HG02759 (cell line): ENCODE measurements around the gene ACOD1.
A peak's percentile ranks its signal among the peaks of the same experiment; 100 is the strongest.
"Not testable (repeated sequence)": the region's sequence is repeated elsewhere in the genome, so short reads cannot be mapped to it uniquely, and the experiment has no call there.

Experiments
- ATAC-seq: cut with Tn5 transposase; IDR thresholded peaks from one replicate; pipeline ENCODE4 v1.9.1; 2021; ENCODE audit warnings: mild to moderate bottlenecking, moderate library complexity; ENCODE audit not compliant: unreplicated experiment

ACOD1 gene

DNA sequence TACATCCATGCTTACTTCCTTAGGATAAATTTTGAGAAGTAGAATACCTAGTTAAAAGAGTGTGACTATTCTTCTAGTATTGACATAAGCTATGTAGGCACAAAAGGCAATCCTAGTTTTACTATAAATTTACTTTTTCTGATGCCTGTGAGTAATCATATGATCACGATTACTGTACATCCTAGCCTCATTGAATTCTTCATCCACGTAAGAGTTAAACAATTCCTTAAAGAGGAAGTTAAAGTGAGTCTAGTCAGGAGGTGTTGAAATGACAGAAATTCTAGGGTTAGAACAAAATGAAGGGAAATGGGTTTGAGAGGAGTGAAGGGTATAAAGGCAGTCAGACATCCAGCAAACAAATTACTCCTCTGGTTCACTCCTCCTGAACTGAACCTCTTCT is at the start of gene ACOD1:
Gene ACOD1, plus strand, starts transcription at position 363 of the 400 bp plus-strand sequence. CDS start 48 bp downstream, outside the sequence.
- ATAC-seq: no peak

DNA sequence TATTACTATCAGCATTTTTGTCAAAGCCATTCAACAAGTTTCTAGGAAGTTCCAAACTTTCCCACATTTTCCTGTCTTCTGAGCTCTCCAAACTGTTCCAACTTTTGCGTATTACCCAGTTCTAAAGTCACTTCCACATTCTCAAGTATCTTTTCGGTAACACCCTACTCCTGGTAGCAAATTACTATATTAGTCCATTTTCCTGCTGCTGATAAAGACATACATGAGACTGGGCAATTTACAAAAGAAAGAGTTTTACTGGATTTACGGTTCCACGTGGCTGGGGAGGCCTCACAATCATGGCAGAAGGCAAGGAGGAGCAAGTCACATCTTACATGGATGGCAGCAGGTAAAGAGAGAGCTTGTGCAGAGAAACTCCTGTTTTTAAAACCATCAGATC is 49.2 kb upstream of the ACOD1 start:
- not testable (repeated sequence) for ATAC-seq

DNA sequence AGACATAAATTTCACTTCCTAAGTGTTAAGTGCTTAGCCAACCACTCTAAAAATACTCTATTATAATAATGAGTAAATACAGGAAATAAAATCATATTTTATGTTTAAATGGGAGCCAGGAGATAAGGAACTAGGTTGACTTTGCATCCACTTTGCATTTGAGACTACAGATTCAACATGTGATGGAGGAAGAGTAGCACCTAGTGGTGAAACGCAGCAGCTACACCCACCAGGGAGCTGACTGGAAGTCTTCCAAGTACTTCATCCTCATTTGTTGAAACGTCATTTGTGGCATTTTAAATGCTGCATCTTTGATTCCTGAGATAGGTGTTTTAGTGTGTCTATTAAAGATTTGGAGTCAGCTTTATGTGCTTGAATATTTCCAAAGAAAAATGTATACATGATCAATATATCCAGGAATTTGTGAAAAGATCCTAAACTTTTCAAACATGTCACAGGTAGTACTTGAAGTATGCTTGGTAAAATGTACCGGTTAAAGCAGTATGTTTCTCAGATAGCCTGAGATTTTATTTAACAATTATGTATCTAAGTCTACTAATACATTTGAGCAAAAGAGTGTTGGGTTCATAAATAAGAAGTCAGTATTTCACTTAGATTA is 44.7 kb upstream of the ACOD1 start:
- ATAC-seq: peak; percentile 98

DNA sequence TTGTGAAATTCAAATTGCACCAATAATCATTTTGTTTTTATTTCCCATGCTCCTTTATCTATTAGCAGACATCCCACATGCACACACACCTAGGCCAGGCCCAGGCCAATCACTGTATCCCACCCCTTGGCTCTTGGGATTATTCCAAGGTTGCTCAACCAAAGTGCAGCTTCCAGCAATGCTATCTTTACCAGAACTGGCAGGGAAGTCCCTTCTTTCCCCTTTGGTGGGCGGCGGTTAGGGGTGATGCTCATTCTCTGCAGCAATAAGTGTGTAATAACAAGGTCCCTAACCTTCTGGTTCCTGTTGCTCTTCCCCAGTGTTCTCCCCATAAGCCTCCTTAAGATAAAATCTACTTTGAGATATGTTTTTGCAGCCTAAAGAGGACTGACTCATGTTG is 43.8 kb upstream of the ACOD1 start:
- no peak for ATAC-seq

DNA sequence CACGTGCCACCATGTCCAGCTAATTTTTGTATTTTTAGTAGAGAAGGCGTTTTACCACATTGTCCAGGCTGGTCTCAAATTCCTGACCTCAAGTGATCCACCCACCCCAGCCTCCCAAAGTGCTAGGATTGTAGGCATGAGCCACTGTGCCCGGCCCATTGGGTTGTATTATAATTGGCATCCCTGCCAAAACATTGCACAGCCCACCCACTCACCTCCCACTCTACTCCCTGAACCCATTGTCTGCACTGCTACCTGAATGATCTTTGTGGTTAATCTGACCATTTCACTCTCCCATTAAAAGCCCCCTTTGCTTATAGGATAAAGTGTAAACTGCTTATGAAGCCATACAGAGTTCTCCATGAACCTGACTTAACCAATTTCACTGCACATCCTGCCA is 35.8 kb upstream of the ACOD1 start:
- ATAC-seq: no peak

DNA sequence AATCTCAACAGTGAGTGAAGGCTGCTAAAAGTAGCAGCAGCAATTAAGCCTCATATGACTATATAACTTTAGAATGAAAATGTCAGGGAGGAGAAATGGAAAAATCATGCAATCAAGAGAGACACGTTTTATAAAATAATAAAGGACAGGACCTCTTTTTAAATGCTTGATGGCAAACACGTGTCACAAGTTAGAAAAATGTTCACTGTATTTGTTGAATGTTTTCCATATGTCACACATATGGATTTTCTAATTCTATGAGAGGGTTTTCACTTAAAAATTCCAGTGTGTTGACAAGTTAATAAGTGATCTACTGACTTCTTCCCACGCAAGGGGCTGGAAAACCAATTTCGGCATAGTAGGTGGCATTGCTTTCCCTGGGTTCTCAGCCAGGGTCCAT is 34.4 kb upstream of the ACOD1 start:
- ATAC-seq: no peak

DNA sequence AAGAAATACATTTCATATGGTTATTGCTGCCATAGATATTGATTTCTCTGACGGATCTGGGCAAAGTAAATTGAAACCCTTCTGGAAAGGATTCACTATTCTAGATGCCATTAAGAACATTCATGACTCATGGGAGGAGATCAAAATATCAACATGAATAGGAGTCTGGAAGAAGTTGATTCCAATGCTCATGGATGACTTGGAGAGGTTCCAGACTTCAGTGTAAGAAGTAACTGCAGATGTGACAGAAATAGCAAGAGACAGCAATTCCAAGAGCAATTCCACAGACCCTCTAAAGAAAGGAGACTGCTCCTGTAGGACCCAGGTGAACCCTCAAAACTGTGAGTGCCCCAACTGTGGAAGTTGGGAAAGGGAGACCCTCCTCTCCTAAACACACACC is 31.2 kb upstream of the ACOD1 start:
- no peak for ATAC-seq

DNA sequence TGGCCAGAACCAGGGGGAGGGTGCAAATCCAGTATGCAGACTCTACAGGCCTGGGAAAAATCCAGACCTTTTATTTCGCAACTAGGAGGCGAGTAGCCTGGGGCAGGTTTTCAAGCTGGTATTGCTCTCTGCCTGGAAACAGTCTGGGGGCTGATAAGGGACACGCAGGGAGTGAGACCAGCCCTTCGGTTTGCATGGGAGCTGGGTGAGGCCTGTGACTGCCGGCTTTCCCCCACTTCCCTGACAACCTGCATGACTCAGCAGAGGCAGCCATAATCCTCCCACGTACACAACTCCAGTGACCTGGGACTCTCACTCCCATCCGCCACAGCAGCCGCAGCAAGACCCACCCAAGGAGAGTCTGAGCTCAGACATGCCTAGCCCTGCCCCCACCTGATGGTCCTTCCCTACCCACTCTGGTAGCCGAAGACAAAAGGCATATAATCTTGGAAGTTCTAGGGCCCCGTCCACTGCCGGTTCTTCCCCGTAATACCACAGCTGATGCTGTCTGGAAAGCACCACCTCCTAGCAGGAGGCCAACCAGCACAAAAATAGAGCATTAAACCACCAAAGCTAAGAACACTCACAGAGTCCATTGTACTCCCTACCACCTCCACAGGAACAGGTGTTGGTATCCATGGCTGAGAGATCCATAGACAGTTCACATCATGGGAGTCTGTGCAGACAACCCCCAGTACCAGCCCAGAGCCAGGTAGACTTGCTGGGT is 30.4 kb upstream of the ACOD1 start:
- ATAC-seq: not testable (repeated sequence)

DNA sequence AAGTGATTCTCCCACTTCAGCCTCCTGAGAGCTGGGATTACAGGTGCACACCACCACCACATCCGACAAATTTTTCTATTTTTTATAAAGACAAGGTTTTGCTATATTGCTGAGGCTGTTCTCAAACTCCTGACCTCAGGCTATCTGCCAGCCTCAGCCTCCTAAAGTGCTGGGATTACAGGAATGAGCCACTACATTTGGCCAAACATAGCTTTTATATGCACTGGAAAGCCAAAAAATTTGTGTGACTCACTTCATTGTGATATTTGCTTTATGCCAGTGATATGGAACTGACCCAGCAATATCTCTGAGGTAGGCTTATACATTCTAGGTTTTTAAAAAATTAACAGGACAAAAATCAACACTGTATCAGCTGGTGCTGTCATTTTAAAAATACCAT is 26.8 kb upstream of the ACOD1 start:
- ATAC-seq: no peak

DNA sequence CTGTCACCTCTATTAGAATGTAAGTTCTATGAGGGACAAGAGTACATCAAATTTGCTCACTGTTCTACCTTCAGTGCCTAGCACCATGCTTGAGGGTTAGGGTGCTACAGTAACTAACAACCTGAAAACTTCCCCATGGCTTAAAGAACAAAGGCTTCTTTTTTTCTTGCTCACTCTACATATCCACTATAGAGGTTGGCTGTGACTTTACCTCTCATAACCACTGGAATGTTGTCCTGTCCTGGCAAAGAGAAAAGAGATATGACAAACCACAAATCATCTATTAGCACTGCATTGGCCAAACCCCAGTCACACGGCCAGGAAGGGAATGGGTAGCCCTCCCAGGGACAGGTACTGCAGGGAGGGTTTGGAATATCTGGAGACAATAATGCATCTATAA is 23.2 kb upstream of the ACOD1 start:
- no peak for ATAC-seq

DNA sequence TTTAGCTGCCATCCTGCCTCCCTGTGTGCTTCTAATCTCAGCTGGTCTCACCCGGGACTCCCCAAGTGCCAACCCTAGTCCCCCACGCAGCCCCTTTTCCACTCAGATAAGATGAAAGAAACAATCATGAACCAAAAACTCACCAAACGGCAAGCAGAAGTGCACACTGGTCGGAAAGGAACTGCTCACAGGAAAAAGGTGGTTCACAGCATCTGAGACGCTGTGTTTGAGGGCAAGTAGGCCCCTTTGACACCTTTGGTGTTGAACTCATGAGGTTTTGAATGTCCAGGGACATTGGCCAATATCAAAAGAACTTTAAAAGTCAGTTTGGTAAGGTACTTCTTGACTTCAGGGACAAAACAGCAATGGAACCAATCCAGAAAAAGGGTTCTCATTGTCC is 20.4 kb upstream of the ACOD1 start:
- no peak for ATAC-seq

DNA sequence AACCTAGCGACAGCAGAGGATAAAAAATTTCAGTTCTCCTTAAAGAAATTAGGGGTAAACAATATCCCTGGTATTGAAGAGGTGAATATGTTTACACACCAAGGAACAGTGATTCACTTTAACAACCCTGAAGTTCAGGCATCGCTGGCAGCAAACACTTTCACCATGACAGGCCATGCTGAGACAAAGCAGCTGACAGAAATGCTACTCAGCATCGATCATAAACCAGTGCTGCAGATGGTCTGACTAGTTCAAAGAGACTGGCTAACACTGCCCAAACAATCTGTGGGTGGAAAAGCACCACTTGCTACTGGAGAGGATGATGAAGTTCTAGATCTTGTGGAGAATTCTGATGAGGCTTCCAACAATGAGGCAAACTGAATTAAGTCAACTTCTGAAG is 19.9 kb upstream of the ACOD1 start:
- ATAC-seq: no peak

DNA sequence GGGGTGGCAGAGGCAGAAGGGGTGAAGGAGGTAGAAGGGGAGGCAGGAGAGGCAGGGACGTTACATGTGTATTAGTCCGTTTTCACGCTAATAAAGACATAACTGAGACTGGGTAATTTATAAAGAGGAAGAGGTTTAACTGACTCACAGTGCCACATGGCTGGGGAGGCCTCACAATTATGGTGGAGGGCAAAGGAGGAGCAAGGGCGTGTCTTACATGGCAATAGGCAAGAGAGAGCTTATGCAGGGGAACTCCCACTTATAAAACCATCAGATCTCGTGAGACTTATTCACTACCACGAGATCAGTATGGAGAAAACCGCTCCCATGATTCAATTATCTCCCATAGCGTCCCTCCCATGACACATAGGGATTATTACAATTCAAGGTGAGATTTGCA is 19.0 kb upstream of the ACOD1 start:
- peak; percentile 52 for ATAC-seq

DNA sequence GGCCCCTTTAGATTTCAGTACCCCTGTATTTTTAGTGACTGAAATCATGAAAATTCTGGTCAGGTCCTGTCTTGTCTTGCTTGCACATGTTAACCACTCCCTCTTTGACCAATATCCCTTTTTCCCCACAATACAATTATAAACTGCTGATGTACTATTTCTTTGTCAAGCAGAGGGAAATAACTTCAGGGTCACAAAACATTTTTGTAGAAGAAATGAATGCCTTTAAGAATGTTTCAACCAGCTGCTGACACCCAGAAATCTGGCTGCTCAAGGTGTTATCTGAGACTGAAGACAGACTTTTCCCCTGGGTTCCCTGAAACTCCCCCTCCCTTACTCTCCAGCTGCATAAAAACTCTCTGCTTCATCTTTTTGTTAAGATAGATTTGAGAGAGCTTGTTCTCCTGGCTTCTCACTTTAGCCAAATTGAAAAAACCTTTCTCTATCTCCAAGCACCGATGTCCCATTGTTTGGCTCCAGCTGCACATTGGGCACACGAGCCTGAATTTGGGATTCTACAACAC is 18.4 kb upstream of the ACOD1 start:
- no peak for ATAC-seq

DNA sequence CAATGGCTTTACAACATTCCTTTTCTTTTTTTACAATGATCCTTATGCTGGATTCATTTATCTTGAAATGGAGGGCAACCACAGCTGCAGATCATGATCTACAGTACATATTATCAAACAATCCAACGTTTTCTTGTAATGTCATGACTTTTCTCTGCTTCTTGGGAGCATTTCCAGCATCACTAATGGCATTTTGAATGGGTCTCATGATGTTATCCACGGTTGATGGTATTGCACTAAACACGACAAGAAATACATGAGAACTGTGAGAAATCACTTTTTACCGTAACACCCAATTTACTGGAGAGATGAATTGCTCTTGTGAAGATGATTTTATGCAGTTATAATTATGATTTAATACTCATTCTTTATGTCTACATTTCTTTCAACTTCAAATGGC is 16.2 kb upstream of the ACOD1 start:
- no peak for ATAC-seq

DNA sequence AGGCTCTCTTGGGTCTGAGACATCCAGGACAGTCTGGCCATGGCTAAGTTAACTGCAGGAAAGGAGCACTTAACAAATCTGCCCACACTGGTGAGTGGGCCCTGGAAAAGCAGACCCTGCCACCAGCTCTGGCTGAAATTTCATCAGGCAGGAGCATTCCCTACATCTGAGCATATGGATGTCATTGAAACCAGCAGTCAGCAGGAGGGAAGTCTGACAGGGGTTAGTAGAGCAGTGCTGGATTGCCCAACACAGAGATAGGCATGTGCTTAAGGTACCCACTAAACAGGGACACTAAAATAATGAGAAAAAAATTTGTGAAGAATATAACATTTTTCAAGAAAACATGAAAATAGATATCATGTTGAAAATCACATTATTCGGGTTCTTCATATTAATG is 13.6 kb upstream of the ACOD1 start:
- no peak for ATAC-seq

DNA sequence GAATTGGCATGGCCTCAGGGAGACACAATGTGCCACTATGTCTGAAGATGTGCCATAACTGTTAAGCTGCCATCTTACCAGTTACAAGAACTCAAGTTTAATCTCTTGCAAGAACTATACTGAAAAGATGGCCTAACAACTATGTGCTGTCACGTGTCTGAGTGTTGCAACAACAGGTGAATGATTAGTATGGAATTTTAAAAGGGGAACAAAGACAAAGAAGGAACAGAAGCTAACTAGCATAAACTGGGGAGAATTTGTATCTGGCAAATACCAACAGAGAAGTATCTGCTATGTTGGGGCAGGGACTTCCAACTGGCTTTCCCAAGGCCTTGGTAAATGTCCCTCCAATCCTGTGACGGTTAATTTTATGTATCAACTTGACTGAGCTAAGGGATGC is 11.5 kb upstream of the ACOD1 start:
- no peak for ATAC-seq

DNA sequence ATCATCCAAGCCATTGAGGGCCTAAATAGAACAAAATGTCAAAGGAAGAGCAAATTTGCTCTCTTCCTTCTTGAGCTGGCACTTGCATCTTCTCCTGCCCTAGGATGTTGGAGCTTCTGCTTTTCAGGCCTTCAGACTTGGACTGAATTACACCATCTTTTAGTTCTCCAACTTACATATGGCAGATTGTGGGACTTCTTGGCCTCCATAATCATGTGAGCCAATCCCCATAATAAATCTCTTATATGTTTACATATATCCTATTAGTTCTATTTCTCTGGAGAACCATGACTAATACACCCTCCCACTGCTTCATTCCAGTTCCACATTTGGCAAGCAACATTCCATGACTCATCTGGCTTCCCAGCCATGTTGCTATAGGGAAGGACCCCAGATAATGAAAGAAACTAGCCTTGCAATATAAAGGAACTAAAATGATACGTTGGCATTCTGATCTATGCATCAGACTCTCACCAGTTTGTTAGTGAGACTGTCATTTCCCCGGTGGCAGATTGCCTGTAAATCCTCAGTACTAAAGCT is 11.0 kb upstream of the ACOD1 start:
- no peak for ATAC-seq

DNA sequence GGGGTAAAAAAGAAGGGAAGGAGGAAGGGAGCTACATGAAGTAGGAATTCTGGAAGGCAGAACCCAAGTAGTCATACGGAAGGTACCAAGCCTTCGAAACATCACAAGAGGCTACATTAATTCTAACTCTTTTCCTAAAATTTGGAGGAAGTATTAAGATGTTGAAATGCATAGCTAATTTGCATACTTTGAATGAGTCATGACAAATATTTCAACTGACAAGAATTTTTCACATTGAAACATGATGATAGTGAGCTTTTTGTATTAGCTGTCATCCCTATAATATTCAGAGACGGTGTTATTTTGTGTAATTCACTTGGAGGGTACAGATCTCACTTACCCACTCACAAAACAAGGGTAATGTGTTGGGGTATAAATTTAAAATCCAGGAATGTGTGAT is 9.1 kb upstream of the ACOD1 start:
- ATAC-seq: no peak

DNA sequence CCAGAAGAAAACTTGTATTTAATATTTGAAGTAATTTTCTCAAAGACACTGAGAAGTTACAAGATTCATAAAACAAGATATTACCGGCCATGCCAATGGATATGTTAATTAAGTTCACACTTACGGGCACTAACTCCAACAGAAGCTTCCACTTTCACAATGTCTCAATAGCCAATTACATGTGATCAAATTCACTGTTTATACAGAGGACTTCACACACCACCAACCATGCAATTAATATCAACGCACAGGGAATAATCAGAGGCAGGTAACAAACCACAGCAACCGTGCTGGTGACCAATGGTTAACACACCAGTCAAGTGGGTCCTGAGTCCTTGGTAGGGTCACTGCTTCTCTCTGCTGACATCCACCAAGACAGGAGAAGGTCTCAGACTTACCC is 5.9 kb upstream of the ACOD1 start:
- peak; percentile 48 for ATAC-seq

DNA sequence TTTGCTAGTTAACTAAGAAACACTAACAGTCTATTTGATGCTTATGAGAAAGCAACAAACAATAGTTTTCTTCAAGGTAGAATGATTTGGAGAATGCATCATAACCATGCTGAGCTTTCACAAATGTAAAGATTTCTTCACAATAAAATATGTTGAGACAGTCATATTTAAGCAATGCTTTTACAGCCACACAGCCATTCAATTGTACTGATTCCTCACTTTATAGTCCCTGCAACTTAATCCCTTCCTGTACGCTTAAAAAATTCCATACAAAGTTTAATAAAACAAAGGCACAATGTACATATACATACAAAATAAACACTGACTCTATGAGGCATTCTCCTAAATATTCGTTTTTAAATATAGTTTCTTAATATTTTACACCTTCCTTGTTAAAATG is 4.7 kb upstream of the ACOD1 start:
- ATAC-seq: no peak

DNA sequence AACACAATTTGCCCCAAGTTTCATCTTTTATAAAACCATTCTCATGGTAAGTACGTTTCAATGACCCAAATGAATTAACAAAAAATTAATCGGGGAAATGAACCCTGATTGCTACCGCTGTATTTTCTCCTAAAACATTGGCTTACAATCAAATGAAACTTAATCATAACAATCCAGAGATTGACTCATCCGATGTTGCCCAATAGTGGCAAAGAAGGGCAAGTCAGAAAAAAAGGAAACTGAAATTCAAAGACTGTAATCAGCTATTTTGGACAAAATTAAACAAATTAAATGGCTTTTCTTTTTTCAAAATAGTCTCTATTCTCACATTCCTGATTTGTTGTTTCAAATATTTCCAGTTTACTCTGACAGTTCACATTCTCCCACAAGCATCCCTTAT is 3.9 kb upstream of the ACOD1 start:
- ATAC-seq: no peak
